ENCODE measurements around the gene CTNND2.

DNA sequence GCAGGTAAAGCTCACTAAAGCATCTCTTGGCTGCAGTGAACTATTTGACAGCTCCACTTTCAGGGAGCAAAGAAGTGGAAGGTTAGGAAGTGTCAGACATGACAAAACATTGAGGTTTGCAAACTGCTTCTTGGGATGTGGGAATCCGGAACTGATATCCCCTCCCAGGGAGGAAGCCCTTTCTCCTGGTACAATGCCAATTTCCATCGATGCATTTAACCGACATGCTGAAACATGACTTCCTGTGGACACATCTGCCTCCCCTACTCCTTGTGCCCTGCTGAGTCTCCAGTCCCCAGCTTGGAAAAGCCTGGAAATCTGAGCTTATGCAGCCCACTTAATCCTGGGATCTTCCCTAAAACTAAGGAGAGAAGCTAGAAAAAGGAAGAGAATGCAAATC is 820.1 kb downstream of the CTNND2 start:
- TF ChIP-seq, protein P1, sequence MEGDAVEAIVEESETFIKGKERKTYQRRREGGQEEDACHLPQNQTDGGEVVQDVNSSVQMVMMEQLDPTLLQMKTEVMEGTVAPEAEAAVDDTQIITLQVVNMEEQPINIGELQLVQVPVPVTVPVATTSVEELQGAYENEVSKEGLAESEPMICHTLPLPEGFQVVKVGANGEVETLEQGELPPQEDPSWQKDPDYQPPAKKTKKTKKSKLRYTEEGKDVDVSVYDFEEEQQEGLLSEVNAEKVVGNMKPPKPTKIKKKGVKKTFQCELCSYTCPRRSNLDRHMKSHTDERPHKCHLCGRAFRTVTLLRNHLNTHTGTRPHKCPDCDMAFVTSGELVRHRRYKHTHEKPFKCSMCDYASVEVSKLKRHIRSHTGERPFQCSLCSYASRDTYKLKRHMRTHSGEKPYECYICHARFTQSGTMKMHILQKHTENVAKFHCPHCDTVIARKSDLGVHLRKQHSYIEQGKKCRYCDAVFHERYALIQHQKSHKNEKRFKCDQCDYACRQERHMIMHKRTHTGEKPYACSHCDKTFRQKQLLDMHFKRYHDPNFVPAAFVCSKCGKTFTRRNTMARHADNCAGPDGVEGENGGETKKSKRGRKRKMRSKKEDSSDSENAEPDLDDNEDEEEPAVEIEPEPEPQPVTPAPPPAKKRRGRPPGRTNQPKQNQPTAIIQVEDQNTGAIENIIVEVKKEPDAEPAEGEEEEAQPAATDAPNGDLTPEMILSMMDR (IDR thresholded peaks at IDR 0.05) = no peak
- no peak for TF ChIP-seq POLR2A (IDR thresholded peaks at IDR 0.05)
